ENCODE results near the gene SEMA3C. TPM values are rescaled to one million over a fixed set of nuclear protein-coding genes. Genes with fewer than 3 reads are reported as not detected.

Gene SEMA3C
- total RNA-seq, 1 donor from 2014 or later: 148 TPM

GRCh38 chr7:80871228-80871627 is 47.6 kb downstream of the SEMA3C start:
- Histone ChIP-seq H3K27ac (ENCODE audit: low read depth, low read length) (no peak overlapping the region), H3K4me3 (ENCODE audit: insufficient read depth, low read depth, low read length) (no peak overlapping the region), H2AFZ (ENCODE audit: low read depth, low read length) (no peak overlapping the region), H3K36me3 (ENCODE audit: insufficient read depth, low read length) (no peaks in the 10 kb centered on the region), H3K79me2 (ENCODE audit: insufficient read depth, low read length) (peaks cover 3% of the 10 kb centered on the region), H3K9me3 (ENCODE audit: insufficient read depth, low read depth, low read length) (no peaks in the 10 kb centered on the region), H3K27me3 (ENCODE audit: insufficient read depth, low read length) (no peaks in the 10 kb centered on the region), H4K20me1 (ENCODE audit: insufficient read depth, low read length) (no peaks in the 10 kb centered on the region), H3K4me1 (ENCODE audit: insufficient read depth, low read length) (peaks cover 7% of the 10 kb centered on the region), H3K9ac (ENCODE audit: low read length) (no peak overlapping the region), H3K4me2 (ENCODE audit: low read length) (no peak overlapping the region)
- FAIRE-seq (no peak), DNase-seq (ENCODE audit: low read depth) (no peak)
- H3K27me3 Mint-ChIP-seq (ENCODE audit: low read depth, unreplicated experiment): no peaks in the 10 kb centered on the region
- H3K27ac Mint-ChIP-seq (ENCODE audit: unreplicated experiment): no peak overlapping the region
- H3K4me3 Mint-ChIP-seq (ENCODE audit: unreplicated experiment): no peak overlapping the region
- H3K9me3 Mint-ChIP-seq (ENCODE audit: unreplicated experiment): no peaks in the 10 kb centered on the region
- H3K36me3 Mint-ChIP-seq (ENCODE audit: low read depth, unreplicated experiment): peaks cover 7% of the 10 kb centered on the region
- H3K4me1 Mint-ChIP-seq (ENCODE audit: low read depth, unreplicated experiment): peaks cover 17% of the 10 kb centered on the region
- no peak for TF ChIP-seq CTCF (IDR thresholded peaks at IDR 0.05; ENCODE audit: insufficient read depth, low read depth, low read length)
- TF ChIP-seq EZH2 (IDR thresholded peaks at IDR 0.05; ENCODE audit: insufficient read depth, low read length): no peak

- Histone ChIP-seq H3K9me3 (ENCODE audit: insufficient read depth, low read depth, low read length) (no peaks in the 10 kb centered on the region), H3K4me2 (ENCODE audit: low read length) (no peak overlapping the region), H3K9ac (ENCODE audit: low read length) (no peak overlapping the region), H3K4me1 (ENCODE audit: insufficient read depth, low read length) (peaks cover 7% of the 10 kb centered on the region), H3K79me2 (ENCODE audit: insufficient read depth, low read length) (peaks cover 3% of the 10 kb centered on the region), H3K36me3 (ENCODE audit: insufficient read depth, low read length) (no peaks in the 10 kb centered on the region), H3K27ac (ENCODE audit: low read depth, low read length) (no peak overlapping the region), H4K20me1 (ENCODE audit: insufficient read depth, low read length) (no peaks in the 10 kb centered on the region), H2AFZ (ENCODE audit: low read depth, low read length) (no peak overlapping the region), H3K4me3 (ENCODE audit: insufficient read depth, low read depth, low read length) (no peak overlapping the region), H3K27me3 (ENCODE audit: insufficient read depth, low read length) (no peaks in the 10 kb centered on the region)
- DNase-seq (ENCODE audit: low read depth) (no peak), FAIRE-seq (no peak)
- Mint-ChIP-seq H3K4me1 (ENCODE audit: low read depth, unreplicated experiment) (peaks cover 17% of the 10 kb centered on the region), H3K9me3 (ENCODE audit: unreplicated experiment) (no peaks in the 10 kb centered on the region), H3K36me3 (ENCODE audit: low read depth, unreplicated experiment) (peaks cover 7% of the 10 kb centered on the region), H3K27ac (ENCODE audit: unreplicated experiment) (no peak overlapping the region), H3K27me3 (ENCODE audit: low read depth, unreplicated experiment) (no peaks in the 10 kb centered on the region), H3K4me3 (ENCODE audit: unreplicated experiment) (no peak overlapping the region)
- TF ChIP-seq CTCF (IDR thresholded peaks at IDR 0.05; ENCODE audit: insufficient read depth, low read depth, low read length): no peak
- TF ChIP-seq EZH2 (IDR thresholded peaks at IDR 0.05; ENCODE audit: insufficient read depth, low read length): no peak
Measured at GRCh38 chr7:80870813-80871212, 48.0 kb downstream of the SEMA3C start.

- no peak overlapping the region for H3K27ac ChIP-seq (ENCODE audit: low read depth, low read length)
- H3K4me1 ChIP-seq (ENCODE audit: insufficient read depth, low read length): peaks cover 7% of the 10 kb centered on the region
- H3K27me3 Mint-ChIP-seq (ENCODE audit: low read depth, unreplicated experiment): no peaks in the 10 kb centered on the region
- no peaks in the 10 kb centered on the region for H3K27me3 ChIP-seq (ENCODE audit: insufficient read depth, low read length)
- no peaks in the 10 kb centered on the region for H3K9me3 ChIP-seq (ENCODE audit: insufficient read depth, low read depth, low read length)
- H3K9ac ChIP-seq (ENCODE audit: low read length): no peak overlapping the region
- H3K4me1 Mint-ChIP-seq (ENCODE audit: low read depth, unreplicated experiment): peaks cover 17% of the 10 kb centered on the region
- no peaks in the 10 kb centered on the region for H3K9me3 Mint-ChIP-seq (ENCODE audit: unreplicated experiment)
- peak overlapping the region; percentile 24 for H3K4me2 ChIP-seq (ENCODE audit: low read length)
- no peaks in the 10 kb centered on the region for H4K20me1 ChIP-seq (ENCODE audit: insufficient read depth, low read length)
- DNase-seq (ENCODE audit: low read depth) (no peak), FAIRE-seq (no peak)
- no peaks in the 10 kb centered on the region for H3K36me3 ChIP-seq (ENCODE audit: insufficient read depth, low read length)
- H3K4me3 Mint-ChIP-seq (ENCODE audit: unreplicated experiment): no peak overlapping the region
- H3K36me3 Mint-ChIP-seq (ENCODE audit: low read depth, unreplicated experiment): peaks cover 7% of the 10 kb centered on the region
- no peak for TF ChIP-seq EZH2 (IDR thresholded peaks at IDR 0.05; ENCODE audit: insufficient read depth, low read length)
- TF ChIP-seq CTCF (IDR thresholded peaks at IDR 0.05; ENCODE audit: insufficient read depth, low read depth, low read length): no peak
- peaks cover 3% of the 10 kb centered on the region for H3K79me2 ChIP-seq (ENCODE audit: insufficient read depth, low read length)
- no peak overlapping the region for H3K27ac Mint-ChIP-seq (ENCODE audit: unreplicated experiment)
- H3K4me3 ChIP-seq (ENCODE audit: insufficient read depth, low read depth, low read length): no peak overlapping the region
- no peak overlapping the region for H2AFZ ChIP-seq (ENCODE audit: low read depth, low read length)
Measured at GRCh38 chr7:80869821-80870751, 48.8 kb downstream of the SEMA3C start.
